ENCODE measurements around the gene LGALS1.

The LGALS1 gene

GRCh38 chr22:37664249-37665101 is 11.0 kb upstream of the LGALS1 start:
- no peak for DNase-seq

- DNase-seq, result no peak
Observed at GRCh38 chr22:37665487-37665886, 9.9 kb upstream of the LGALS1 start.

- no peak for DNase-seq
Observed at GRCh38 chr22:37669586-37669985, 5.8 kb upstream of the LGALS1 start.

GRCh38 chr22:37672206-37672919 is 3.1 kb upstream of the LGALS1 start:
- no peak for DNase-seq

GRCh38 chr22:37672920-37673455 is 2.4 kb upstream of the LGALS1 start:
- no peak for DNase-seq

GRCh38 chr22:37674248-37674647 is 1.2 kb upstream of the LGALS1 start:
- no peak for DNase-seq

- DNase-seq, result no peak
Observed at GRCh38 chr22:37675930-37676735, 697 bp downstream of the LGALS1 start.

- DNase-seq, result peak; percentile 92
Observed at GRCh38 chr22:37676736-37677492, 1.5 kb downstream of the LGALS1 start.

GRCh38 chr22:37677493-37677974 is 2.1 kb downstream of the LGALS1 start:
- DNase-seq, result no peak

GRCh38 chr22:37678372-37678771 is 2.9 kb downstream of the LGALS1 start:
- no peak for DNase-seq

- no peak for DNase-seq
Observed at GRCh38 chr22:37679670-37680069, 4.2 kb downstream of the LGALS1 start.

GRCh38 chr22:37680191-37680851 is 4.9 kb downstream of the LGALS1 start:
- no peak for DNase-seq

GRCh38 chr22:37681001-37681424 is 5.6 kb downstream of the LGALS1 start:
- no peak for DNase-seq

GRCh38 chr22:37681556-37682049 is 6.2 kb downstream of the LGALS1 start:
- DNase-seq, result peak; percentile 69

GRCh38 chr22:37684803-37685615 is 9.6 kb downstream of the LGALS1 start:
- no peak for DNase-seq

- DNase-seq, result peak; percentile 76
Observed at GRCh38 chr22:37686002-37686982, 10.9 kb downstream of the LGALS1 start, which contains the start of gene NOL12. NOL12 (plus strand) TSS chr22:37686343; CDS start chr22:37686393, 50 bp downstream.

- DNase-seq, result no peak
Observed at GRCh38 chr22:37690407-37690806, 15.0 kb downstream of the LGALS1 start.

GRCh38 chr22:37690901-37691504 is 15.6 kb downstream of the LGALS1 start:
- DNase-seq, result no peak

Data from stimulated activated CD4-positive, alpha-beta T cell treated with anti-CD3 and anti-CD28 coated beads, Interleukin-4, amount 100 ng/mL, for 1 hour (primary cell).